Measurements from ENCODE around the gene NFATC4.

The NFATC4 gene

DNA sequence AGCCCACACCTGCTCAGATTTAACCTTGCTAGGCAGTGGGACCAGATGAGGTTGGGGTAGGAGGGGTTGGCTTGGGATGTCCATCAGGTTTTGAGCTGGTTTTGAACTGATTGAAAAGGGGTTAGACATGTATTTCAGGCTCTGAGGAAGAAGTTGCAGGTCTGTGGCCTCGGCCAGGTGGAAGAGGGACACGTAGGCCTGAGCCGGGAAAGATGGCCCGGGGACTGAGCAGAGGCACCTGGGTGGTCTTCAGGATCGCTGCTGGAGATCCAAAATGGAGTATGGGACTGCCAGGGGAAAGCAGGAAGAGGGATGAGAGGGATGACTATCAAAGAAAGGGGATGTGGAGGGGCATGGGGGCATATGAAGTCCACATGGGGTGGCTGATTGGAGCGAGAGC lies 38.4 kb downstream of the NFATC4 start:
- Histone ChIP-seq H3K9me3 (ENCODE audit: control insufficient read depth in 1 of 2, low read length in 2 of 2) (no peaks in the 10 kb centered on the region), H3K4me3 (ENCODE audit: low read depth in 1 of 2, low read length in 2 of 2) (no peak overlapping the region), H3K27ac (ENCODE audit: low read length) (no peak overlapping the region), H3K36me3 (ENCODE audit: control insufficient read depth in 1 of 2, insufficient read depth in 2 of 2, low read length in 2 of 2) (peaks cover 13 to 24% of the 10 kb centered on the region in 2 donors), H3K4me1 (ENCODE audit: control insufficient read depth in 1 of 2, insufficient read depth in 2 of 2, low read length in 2 of 2) (peaks cover 4 to 21% of the 10 kb centered on the region in 2 donors), H3K27me3 (ENCODE audit: low read depth, low read length) (no peaks in the 10 kb centered on the region)

- H3K4me1 ChIP-seq (ENCODE audit: control insufficient read depth in 1 of 2, insufficient read depth in 2 of 2, low read length in 2 of 2): peaks cover 4 to 16% of the 10 kb centered on the region in 2 donors
- no peaks in the 10 kb centered on the region for H3K27me3 ChIP-seq (ENCODE audit: low read depth, low read length)
- no peak overlapping the region for H3K27ac ChIP-seq (ENCODE audit: low read length)
- peaks cover 14 to 24% of the 10 kb centered on the region in 2 donors for H3K36me3 ChIP-seq (ENCODE audit: control insufficient read depth in 1 of 2, insufficient read depth in 2 of 2, low read length in 2 of 2)
- H3K4me3 ChIP-seq (ENCODE audit: low read depth in 1 of 2, low read length in 2 of 2): no peak overlapping the region
- H3K9me3 ChIP-seq (ENCODE audit: control insufficient read depth in 1 of 2, low read length in 2 of 2): no peaks in the 10 kb centered on the region
Observed at GRCh38 chr14:24407608-24408325, 39.8 kb downstream of the NFATC4 start.

DNA sequence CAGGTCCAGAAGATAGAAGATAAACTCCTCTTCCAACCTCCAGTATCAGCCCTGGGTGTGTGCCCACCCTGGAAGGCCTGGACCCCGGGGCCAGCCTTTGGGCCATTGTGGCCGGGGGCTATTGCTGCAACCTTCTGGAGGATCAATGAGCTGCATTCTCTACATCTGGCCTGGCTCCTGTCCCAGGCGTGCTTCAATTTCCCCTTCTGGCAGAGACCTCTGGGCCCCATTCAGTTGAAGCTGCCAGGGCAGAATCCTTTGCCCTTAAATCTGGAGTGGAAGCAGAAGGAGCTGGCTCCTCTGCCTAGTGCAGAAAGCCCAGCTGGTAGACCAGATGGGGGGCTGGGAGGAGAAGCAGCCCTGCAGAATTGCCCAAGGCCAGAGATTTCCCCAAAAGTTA lies 40.8 kb downstream of the NFATC4 start:
- no peaks in the 10 kb centered on the region for H3K27me3 ChIP-seq (ENCODE audit: low read depth, low read length)
- H3K4me3 ChIP-seq (ENCODE audit: low read depth in 1 of 2, low read length in 2 of 2): no peak overlapping the region
- no peak overlapping the region for H3K27ac ChIP-seq (ENCODE audit: low read length)
- peaks cover 18 to 30% of the 10 kb centered on the region in 2 donors for H3K36me3 ChIP-seq (ENCODE audit: control insufficient read depth in 1 of 2, insufficient read depth in 2 of 2, low read length in 2 of 2)
- peaks cover 0 to 6% of the 10 kb centered on the region in 2 donors for H3K4me1 ChIP-seq (ENCODE audit: control insufficient read depth in 1 of 2, insufficient read depth in 2 of 2, low read length in 2 of 2)
- no peaks in the 10 kb centered on the region for H3K9me3 ChIP-seq (ENCODE audit: control insufficient read depth in 1 of 2, low read length in 2 of 2)

- Histone ChIP-seq H3K27me3 (ENCODE audit: low read depth, low read length) (no peaks in the 10 kb centered on the region), H3K9me3 (ENCODE audit: control insufficient read depth in 1 of 2, low read length in 2 of 2) (no peaks in the 10 kb centered on the region), H3K36me3 (ENCODE audit: control insufficient read depth in 1 of 2, insufficient read depth in 2 of 2, low read length in 2 of 2) (peaks cover 21 to 35% of the 10 kb centered on the region in 2 donors), H3K27ac (ENCODE audit: low read length) (no peak overlapping the region), H3K4me1 (ENCODE audit: control insufficient read depth in 1 of 2, insufficient read depth in 2 of 2, low read length in 2 of 2) (peaks cover 0 to 6% of the 10 kb centered on the region in 2 donors), H3K4me3 (ENCODE audit: low read depth in 1 of 2, low read length in 2 of 2) (no peak overlapping the region)
Observed at GRCh38 chr14:24409192-24409591, 41.2 kb downstream of the NFATC4 start.

DNA sequence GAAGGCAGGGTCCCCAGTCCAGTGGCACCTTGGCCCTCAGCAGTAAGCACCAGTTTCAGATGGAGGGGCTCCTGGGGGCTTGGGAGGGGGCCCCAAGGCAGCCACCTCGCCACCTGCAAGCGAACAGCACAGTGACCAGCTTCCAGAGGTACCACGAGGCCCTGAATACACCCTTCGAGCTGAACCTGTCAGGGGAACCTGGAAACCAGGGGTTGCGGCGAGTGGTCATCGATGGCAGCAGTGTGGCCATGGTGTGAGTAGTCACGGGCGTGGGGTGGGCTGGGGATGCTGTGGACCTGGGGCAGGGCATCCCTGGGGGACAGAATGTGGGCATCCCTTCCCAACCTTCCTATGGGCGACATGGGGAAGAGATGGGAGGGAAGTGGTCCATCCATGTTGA lies 42.0 kb downstream of the NFATC4 start:
- peaks cover 0 to 6% of the 10 kb centered on the region in 2 donors for H3K4me1 ChIP-seq (ENCODE audit: control insufficient read depth in 1 of 2, insufficient read depth in 2 of 2, low read length in 2 of 2)
- H3K9me3 ChIP-seq (ENCODE audit: control insufficient read depth in 1 of 2, low read length in 2 of 2): no peaks in the 10 kb centered on the region
- no peak overlapping the region for H3K4me3 ChIP-seq (ENCODE audit: low read depth in 1 of 2, low read length in 2 of 2)
- H3K27me3 ChIP-seq (ENCODE audit: low read depth, low read length): no peaks in the 10 kb centered on the region
- H3K36me3 ChIP-seq (ENCODE audit: control insufficient read depth in 1 of 2, insufficient read depth in 2 of 2, low read length in 2 of 2): peaks cover 21 to 42% of the 10 kb centered on the region in 2 donors
- no peak overlapping the region for H3K27ac ChIP-seq (ENCODE audit: low read length)

GRCh38 chr14:24411443-24412389 lies 43.7 kb downstream of the NFATC4 start:
- no peaks in the 10 kb centered on the region for H3K27me3 ChIP-seq (ENCODE audit: low read depth, low read length)
- no peak overlapping the region for H3K27ac ChIP-seq (ENCODE audit: low read length)
- H3K36me3 ChIP-seq (ENCODE audit: control insufficient read depth in 1 of 2, insufficient read depth in 2 of 2, low read length in 2 of 2): peaks cover 21 to 51% of the 10 kb centered on the region in 2 donors
- H3K9me3 ChIP-seq (ENCODE audit: control insufficient read depth in 1 of 2, low read length in 2 of 2): no peaks in the 10 kb centered on the region
- H3K4me3 ChIP-seq (ENCODE audit: low read depth in 1 of 2, low read length in 2 of 2): no peak overlapping the region
- H3K4me1 ChIP-seq (ENCODE audit: control insufficient read depth in 1 of 2, insufficient read depth in 2 of 2, low read length in 2 of 2): peaks cover 0 to 6% of the 10 kb centered on the region in 2 donors

- no peak overlapping the region for H3K27ac ChIP-seq (ENCODE audit: low read length)
- H3K27me3 ChIP-seq (ENCODE audit: low read depth, low read length): no peaks in the 10 kb centered on the region
- H3K4me1 ChIP-seq (ENCODE audit: control insufficient read depth in 1 of 2, insufficient read depth in 2 of 2, low read length in 2 of 2): peaks cover 0 to under 1% of the 10 kb centered on the region in 2 donors
- peaks cover 17 to 41% of the 10 kb centered on the region in 2 donors for H3K36me3 ChIP-seq (ENCODE audit: control insufficient read depth in 1 of 2, insufficient read depth in 2 of 2, low read length in 2 of 2)
- no peak overlapping the region for H3K4me3 ChIP-seq (ENCODE audit: low read depth in 1 of 2, low read length in 2 of 2)
- no peaks in the 10 kb centered on the region for H3K9me3 ChIP-seq (ENCODE audit: control insufficient read depth in 1 of 2, low read length in 2 of 2)
Observed at GRCh38 chr14:24414077-24414476, 46.1 kb downstream of the NFATC4 start.

DNA sequence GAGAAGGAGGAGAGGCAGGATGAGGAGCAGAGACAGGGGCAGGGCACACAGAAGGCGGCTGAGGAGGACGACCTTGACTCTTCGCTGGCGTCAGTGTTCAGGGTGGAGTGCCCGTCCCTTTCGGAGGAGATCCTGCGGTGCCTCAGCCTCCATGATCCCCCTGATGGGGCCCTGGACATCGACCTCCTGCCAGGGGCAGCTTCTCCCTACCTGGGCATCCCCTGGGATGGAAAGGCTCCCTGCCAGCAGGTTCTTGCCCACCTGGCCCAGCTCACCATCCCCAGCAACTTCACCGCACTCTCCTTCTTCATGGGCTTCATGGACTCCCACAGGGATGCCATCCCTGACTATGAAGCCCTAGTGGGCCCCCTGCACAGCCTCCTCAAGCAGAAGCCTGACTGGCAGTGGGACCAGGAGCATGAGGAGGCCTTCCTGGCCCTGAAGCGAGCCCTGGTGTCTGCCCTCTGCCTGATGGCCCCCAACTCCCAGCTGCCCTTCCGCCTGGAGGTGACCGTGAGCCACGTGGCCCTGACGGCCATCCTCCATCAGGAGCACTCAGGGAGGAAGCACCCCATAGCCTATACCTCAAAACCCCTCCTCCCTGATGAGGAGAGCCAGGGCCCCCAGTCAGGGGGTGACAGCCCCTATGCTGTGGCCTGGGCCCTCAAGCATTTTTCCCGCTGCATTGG lies 46.9 kb downstream of the NFATC4 start:
- no peaks in the 10 kb centered on the region for H3K4me1 ChIP-seq (ENCODE audit: control insufficient read depth in 1 of 2, insufficient read depth in 2 of 2, low read length in 2 of 2)
- H3K36me3 ChIP-seq (ENCODE audit: control insufficient read depth in 1 of 2, insufficient read depth in 2 of 2, low read length in 2 of 2): peaks cover 17 to 35% of the 10 kb centered on the region in 2 donors
- H3K27ac ChIP-seq (ENCODE audit: low read length): no peak overlapping the region
- H3K4me3 ChIP-seq (ENCODE audit: low read depth in 1 of 2, low read length in 2 of 2): no peak overlapping the region
- no peaks in the 10 kb centered on the region for H3K9me3 ChIP-seq (ENCODE audit: control insufficient read depth in 1 of 2, low read length in 2 of 2)
- H3K27me3 ChIP-seq (ENCODE audit: low read depth, low read length): no peaks in the 10 kb centered on the region

GRCh38 chr14:24415421-24416253 lies 47.7 kb downstream of the NFATC4 start:
- Histone ChIP-seq H3K4me1 (ENCODE audit: control insufficient read depth in 1 of 2, insufficient read depth in 2 of 2, low read length in 2 of 2) (no peaks in the 10 kb centered on the region), H3K27me3 (ENCODE audit: low read depth, low read length) (no peaks in the 10 kb centered on the region), H3K4me3 (ENCODE audit: low read depth in 1 of 2, low read length in 2 of 2) (no peak overlapping the region), H3K27ac (ENCODE audit: low read length) (no peak overlapping the region), H3K36me3 (ENCODE audit: control insufficient read depth in 1 of 2, insufficient read depth in 2 of 2, low read length in 2 of 2) (peaks cover 16 to 33% of the 10 kb centered on the region in 2 donors), H3K9me3 (ENCODE audit: control insufficient read depth in 1 of 2, low read length in 2 of 2) (no peaks in the 10 kb centered on the region)

GRCh38 chr14:24416254-24416931 lies 48.4 kb downstream of the NFATC4 start:
- Histone ChIP-seq H3K9me3 (ENCODE audit: control insufficient read depth in 1 of 2, low read length in 2 of 2) (no peaks in the 10 kb centered on the region), H3K4me3 (ENCODE audit: low read depth in 1 of 2, low read length in 2 of 2) (no peak overlapping the region), H3K36me3 (ENCODE audit: control insufficient read depth in 1 of 2, insufficient read depth in 2 of 2, low read length in 2 of 2) (peaks cover 9 to 27% of the 10 kb centered on the region in 2 donors), H3K4me1 (ENCODE audit: control insufficient read depth in 1 of 2, insufficient read depth in 2 of 2, low read length in 2 of 2) (no peaks in the 10 kb centered on the region), H3K27me3 (ENCODE audit: low read depth, low read length) (no peaks in the 10 kb centered on the region), H3K27ac (ENCODE audit: low read length) (no peak overlapping the region)
